GM21528 (cell line): Measurements from ENCODE around the gene GCNT2.
A peak's percentile ranks its signal among the peaks of the same experiment; 100 is the strongest.
"Not testable (repeated sequence)": the region's sequence is repeated elsewhere in the genome, so short reads cannot be mapped to it uniquely, and the experiment has no call there.

Experiments
- ATAC-seq: cut with Tn5 transposase; IDR thresholded peaks from one replicate; pipeline ENCODE4 v1.9.1; 2021; ENCODE audit warnings: mild to moderate bottlenecking, moderate library complexity; ENCODE audit not compliant: unreplicated experiment, low FRiP score

GCNT2 gene

GRCh38 chr6:10513544-10513943 is 7.6 kb upstream of the GCNT2 start:
- ATAC-seq = no peak

- ATAC-seq = no peak
Measured at GRCh38 chr6:10514049-10514780, 6.9 kb upstream of the GCNT2 start.

GRCh38 chr6:10516953-10517352 is 4.2 kb upstream of the GCNT2 start:
- ATAC-seq = no peak

GRCh38 chr6:10518557-10519407 is 2.4 kb upstream of the GCNT2 start:
- no peak for ATAC-seq

- ATAC-seq = not testable (repeated sequence)
Measured at GRCh38 chr6:10519408-10519697, 1.8 kb upstream of the GCNT2 start.

- ATAC-seq = no peak
Measured at GRCh38 chr6:10520468-10520867, 683 bp upstream of the GCNT2 start.

GRCh38 chr6:10522929-10523573 is 1.9 kb downstream of the GCNT2 start:
- no peak for ATAC-seq

- ATAC-seq = no peak
Measured at GRCh38 chr6:10526156-10526555, 5.0 kb downstream of the GCNT2 start.

GRCh38 chr6:10528158-10528981 is 7.2 kb downstream of the GCNT2 start:
- peak; percentile 64 for ATAC-seq

GRCh38 chr6:10529231-10529801 is 8.2 kb downstream of the GCNT2 start:
- no peak for ATAC-seq

GRCh38 chr6:10529828-10530374 is 8.8 kb downstream of the GCNT2 start:
- ATAC-seq = not testable (repeated sequence)

- no peak for ATAC-seq
Measured at GRCh38 chr6:10531503-10531902, 10.4 kb downstream of the GCNT2 start.

- no peak for ATAC-seq
Measured at GRCh38 chr6:10531942-10532341, 10.8 kb downstream of the GCNT2 start.

- no peak for ATAC-seq
Measured at GRCh38 chr6:10532392-10532791, 11.2 kb downstream of the GCNT2 start.

GRCh38 chr6:10534419-10534762 is 13.2 kb downstream of the GCNT2 start:
- peak; percentile 7 for ATAC-seq

GRCh38 chr6:10535193-10535592 is 14.0 kb downstream of the GCNT2 start:
- ATAC-seq = no peak

GRCh38 chr6:10537726-10538125 is 16.6 kb downstream of the GCNT2 start:
- no peak for ATAC-seq

- no peak for ATAC-seq
Measured at GRCh38 chr6:10540073-10540746, 19.1 kb downstream of the GCNT2 start.

GRCh38 chr6:10541591-10541990 is 20.4 kb downstream of the GCNT2 start:
- no peak for ATAC-seq

GRCh38 chr6:10542213-10542612 is 21.1 kb downstream of the GCNT2 start:
- no peak for ATAC-seq
